Epithelial cell of esophagus (primary cell): ENCODE results near the gene PIK3R5.

Experiments used
- DNase-seq: peaks from one replicate; pipeline ENCODE4 v3.0.0; 2010; ENCODE audit warnings: low read depth
- H3K4me3 ChIP-seq: 2 replicates; pipeline ENCODE4 v1.5.1; 2011; ENCODE audit warnings: mild to moderate bottlenecking, low read length, control low read depth
- CTCF ChIP-seq: IDR thresholded peaks from 2 replicates; pipeline ENCODE4 v1.5.1; 2011; ENCODE audit warnings: low read depth, mild to moderate bottlenecking, low read length, control low read depth, inconsistent platforms; ENCODE audit not compliant: insufficient read depth; ENCODE audit errors: missing control alignments

Gene PIK3R5

GRCh38 chr17:8981443-8981842, 15.9 kb upstream of the PIK3R5 start:
- no peak for TF ChIP-seq CTCF
- H3K4me3 ChIP-seq, result no peak overlapping the region

GRCh38 chr17:8979715-8980114, 14.2 kb upstream of the PIK3R5 start:
- TF ChIP-seq CTCF, result no peak
- no peak overlapping the region for H3K4me3 ChIP-seq

More at GRCh38 chr17:8981443-8981842, 15.9 kb upstream of the PIK3R5 start:
- no peak for DNase-seq

GRCh38 chr17:8976638-8977037, 11.1 kb upstream of the PIK3R5 start:
- no peak for TF ChIP-seq CTCF
- DNase-seq, result no peak
- no peak overlapping the region for H3K4me3 ChIP-seq

More at GRCh38 chr17:8979715-8980114, 14.2 kb upstream of the PIK3R5 start:
- no peak for DNase-seq

- DNase-seq, result no peak
- TF ChIP-seq CTCF, result no peak
- H3K4me3 ChIP-seq, result no peak overlapping the region
Observed at GRCh38 chr17:8975091-8975725, 9.7 kb upstream of the PIK3R5 start.

- DNase-seq, result no peak
- H3K4me3 ChIP-seq, result no peak overlapping the region
- TF ChIP-seq CTCF, result no peak
Observed at GRCh38 chr17:8969901-8970300, 4.4 kb upstream of the PIK3R5 start.

GRCh38 chr17:8968503-8968902, 3.0 kb upstream of the PIK3R5 start:
- no peak overlapping the region for H3K4me3 ChIP-seq
- DNase-seq, result no peak
- no peak for TF ChIP-seq CTCF

- TF ChIP-seq CTCF, result no peak
- H3K4me3 ChIP-seq, result no peak overlapping the region
- DNase-seq, result no peak
Observed at GRCh38 chr17:8967861-8968260, 2.4 kb upstream of the PIK3R5 start.
